DOHH2 (cell line): ENCODE data around the gene C6orf47.

ENCODE experiments used
- H3F3A ChIP-seq: fragments of 200-600 bp; sonication (generic), shearing (Covaris generic); 2 replicates; pipeline ENCODE4 v1.6.0; 2016; ENCODE audit warnings: antibody characterized with exemption, mild to moderate bottlenecking; ENCODE audit not compliant: control insufficient read depth, insufficient read depth
- H3K27ac ChIP-seq: fragments of 200-600 bp; sonication (generic); 2 replicates; pipeline ENCODE4 v1.5.1; 2014; ENCODE audit warnings: low read depth, mild to moderate bottlenecking, low read length, moderate library complexity
- H3K27me3 ChIP-seq: fragments of 200-600 bp; sonication (generic); 2 replicates; pipeline ENCODE4 v1.6.1; 2014; ENCODE audit warnings: mild to moderate bottlenecking, low read length, mixed read lengths; ENCODE audit not compliant: control insufficient read depth
- H3K36me3 ChIP-seq: fragments of 200-600 bp; sonication (generic); 2 replicates; pipeline ENCODE4 v1.6.1; 2014; ENCODE audit warnings: mild to moderate bottlenecking, low read length, moderate library complexity, mixed read lengths; ENCODE audit not compliant: control insufficient read depth
- H3K4me1 ChIP-seq: fragments of 200-600 bp; sonication (generic); 2 replicates; pipeline ENCODE4 v1.6.1; 2014; ENCODE audit warnings: mild to moderate bottlenecking, low read length, mixed read lengths; ENCODE audit not compliant: control insufficient read depth
- H3K4me2 ChIP-seq: fragments of 200-600 bp; sonication (generic); 2 replicates; pipeline ENCODE4 v1.6.0; 2014; ENCODE audit warnings: mild to moderate bottlenecking, low read length, moderate library complexity
- H3K4me3 ChIP-seq: fragments of 200-600 bp; sonication (generic); 2 replicates; pipeline ENCODE4 v1.5.1; 2014; ENCODE audit warnings: mild to moderate bottlenecking, low read length, mixed read lengths
- H3K79me2 ChIP-seq: fragments of 200-600 bp; sonication (generic); 2 replicates; pipeline ENCODE4 v1.6.1; 2014; ENCODE audit warnings: mild to moderate bottlenecking, low read length, mixed read lengths; ENCODE audit not compliant: control insufficient read depth
- H3K9me2 ChIP-seq: fragments of 200-600 bp; sonication (generic); replicated peaks from 2 replicates; pipeline ENCODE4 v1.6.1; 2014; ENCODE audit warnings: mild to moderate bottlenecking, low read length, mixed read lengths; ENCODE audit not compliant: control insufficient read depth
- H3K9me3 ChIP-seq: fragments of 200-600 bp; sonication (generic); 2 replicates; pipeline ENCODE4 v1.6.1; 2014; ENCODE audit warnings: antibody characterized with exemption, low read length, mixed read lengths; ENCODE audit not compliant: control insufficient read depth, insufficient read depth
- H4K20me1 ChIP-seq: fragments of 200-600 bp; sonication (generic); 2 replicates; pipeline ENCODE4 v1.6.0; 2014; ENCODE audit warnings: low read depth, mild to moderate bottlenecking, antibody characterized with exemption, low read length, moderate library complexity; ENCODE audit not compliant: control insufficient read depth, insufficient read depth
- CTCF ChIP-seq: fragments of 200-600 bp; sonication (generic); IDR thresholded peaks from one replicate; pipeline ENCODE4 v1.5.1; 2014; ENCODE audit warnings: antibody characterized with exemption, mild to moderate bottlenecking, low read depth, low read length; ENCODE audit not compliant: poor library complexity, severe bottlenecking
- EZH2phosphoT487 ChIP-seq: fragments of 200-600 bp; sonication (generic); IDR thresholded peaks from 2 replicates; pipeline ENCODE4 v1.6.1; 2017; ENCODE audit warnings: borderline replicate concordance, mild to moderate bottlenecking, antibody characterized with exemption, low read length, moderate library complexity, mixed read lengths

The C6orf47 gene

GRCh38 chr6:31690231-31691077 lies 29.9 kb upstream of the C6orf47 start:
- no peaks in the 10 kb centered on the region; the same call in 1 of the 2 replicates for H3F3A ChIP-seq
- H3K4me3 ChIP-seq, result no peak overlapping the region
- H4K20me1 ChIP-seq, result no peaks in the 10 kb centered on the region
- H3K27ac ChIP-seq, result no peak overlapping the region
- H3K36me3 ChIP-seq, result peaks cover 60% of the 10 kb centered on the region
- no peaks in the 10 kb centered on the region for H3K9me2 ChIP-seq
- no peaks in the 10 kb centered on the region for H3K27me3 ChIP-seq
- H3K4me2 ChIP-seq, result peak overlapping the region; percentile 49; the same call in 1 of the 2 replicates
- no peaks in the 10 kb centered on the region for H3K79me2 ChIP-seq
- no peaks in the 10 kb centered on the region for H3K9me3 ChIP-seq
- H3K4me1 ChIP-seq, result peaks cover 15% of the 10 kb centered on the region
- TF ChIP-seq CTCF (no peak), EZH2phosphoT487 (no peak)

- Histone ChIP-seq H3K27ac (no peak overlapping the region), H3K79me2 (no peaks in the 10 kb centered on the region), H3K4me2 (peak overlapping the region; percentile 49), H3K4me3 (peak overlapping the region; percentile 6; the same call in 1 of the 2 replicates), H3F3A (no peaks in the 10 kb centered on the region; the same call in 1 of the 2 replicates), H3K9me2 (no peaks in the 10 kb centered on the region), H4K20me1 (no peaks in the 10 kb centered on the region), H3K9me3 (no peaks in the 10 kb centered on the region), H3K4me1 (peaks cover 15% of the 10 kb centered on the region), H3K36me3 (peaks cover 53% of the 10 kb centered on the region), H3K27me3 (no peaks in the 10 kb centered on the region)
- TF ChIP-seq CTCF, result peak; percentile 82
- TF ChIP-seq EZH2phosphoT487, result no peak
These were observed 28.9 kb upstream of the C6orf47 start for GRCh38 chr6:31689249-31690110.

- peaks cover 51% of the 10 kb centered on the region for H3K36me3 ChIP-seq
- no peaks in the 10 kb centered on the region; the same call in 1 of the 2 replicates for H3F3A ChIP-seq
These were observed 27.5 kb upstream of the C6orf47 start for GRCh38 chr6:31687860-31688693.

More at GRCh38 chr6:31687860-31688693, 27.5 kb upstream of the C6orf47 start:
- H3K27ac ChIP-seq, result no peak overlapping the region
- peaks cover 15% of the 10 kb centered on the region for H3K4me1 ChIP-seq
- TF ChIP-seq CTCF (no peak), EZH2phosphoT487 (no peak)
- H3K4me3 ChIP-seq, result no peak overlapping the region
- H3K79me2 ChIP-seq, result no peaks in the 10 kb centered on the region
- H3K9me2 ChIP-seq, result no peaks in the 10 kb centered on the region
- no peaks in the 10 kb centered on the region for H4K20me1 ChIP-seq
- H3K4me2 ChIP-seq, result no peak overlapping the region
- no peaks in the 10 kb centered on the region for H3K9me3 ChIP-seq
- H3K27me3 ChIP-seq, result no peaks in the 10 kb centered on the region
